Loucy (cell line): Measurements from ENCODE around the gene VCL.

Experiments
- H2AFZ ChIP-seq: fragments of 200-600 bp; sonication (generic); 2 replicates; pipeline ENCODE4 v1.6.0; 2016; ENCODE audit warnings: antibody characterized with exemption, mild to moderate bottlenecking, low read length, moderate library complexity
- H3F3A ChIP-seq: fragments of 200-600 bp; 2 replicates; pipeline ENCODE4 v1.6.0; 2016; ENCODE audit warnings: antibody characterized with exemption, low read depth, mild to moderate bottlenecking
- H3K27me3 ChIP-seq: fragments of 200-600 bp; sonication (generic); 2 replicates; pipeline ENCODE4 v1.6.1; 2014; ENCODE audit warnings: low read length, mild to moderate bottlenecking; ENCODE audit not compliant: insufficient read depth, poor library complexity, severe bottlenecking
- H3K36me3 ChIP-seq: fragments of 200-600 bp; sonication (generic); 2 replicates; pipeline ENCODE4 v1.6.1; 2016; ENCODE audit warnings: low read length; ENCODE audit not compliant: insufficient read depth
- H3K4me1 ChIP-seq: fragments of 200-600 bp; sonication (generic); 2 replicates; pipeline ENCODE4 v1.5.1; 2014; ENCODE audit warnings: low read length, mild to moderate bottlenecking; ENCODE audit not compliant: insufficient read depth, poor library complexity, severe bottlenecking
- H3K4me2 ChIP-seq: fragments of 200-600 bp; sonication (generic); 2 replicates; pipeline ENCODE4 v1.6.0; 2014; ENCODE audit warnings: antibody characterized with exemption, low read length, low read depth, mild to moderate bottlenecking; ENCODE audit not compliant: poor library complexity, severe bottlenecking
- H3K4me3 ChIP-seq: fragments of 200-600 bp; sonication (generic); 2 replicates; pipeline ENCODE4 v1.5.1; 2014; ENCODE audit warnings: low read length, mild to moderate bottlenecking, mixed read lengths; ENCODE audit not compliant: poor library complexity, severe bottlenecking
- H3K79me2 ChIP-seq: fragments of 200-600 bp; sonication (generic); 2 replicates; pipeline ENCODE4 v1.6.1; 2014; ENCODE audit warnings: low read length; ENCODE audit not compliant: insufficient read depth
- H3K9ac ChIP-seq: fragments of 200-600 bp; sonication (generic); 2 replicates; pipeline ENCODE4 v1.6.0; 2014; ENCODE audit warnings: mild to moderate bottlenecking, low read depth, low read length, moderate library complexity; ENCODE audit not compliant: poor library complexity, severe bottlenecking
- H3K9me2 ChIP-seq: fragments of 200-600 bp; sonication (generic); replicated peaks from 2 replicates; pipeline ENCODE4 v1.6.1; 2016; ENCODE audit warnings: low read depth, low read length, mixed read lengths
- H3K9me3 ChIP-seq: fragments of 200-600 bp; sonication (generic); 2 replicates; pipeline ENCODE4 v1.6.1; 2014; ENCODE audit warnings: mild to moderate bottlenecking, antibody characterized with exemption, low read length, low read depth; ENCODE audit not compliant: insufficient read depth
- H4K20me1 ChIP-seq: fragments of 200-600 bp; sonication (generic); 2 replicates; pipeline ENCODE4 v1.6.0; 2014; ENCODE audit warnings: antibody characterized with exemption, low read length, mild to moderate bottlenecking; ENCODE audit not compliant: insufficient read depth, poor library complexity, severe bottlenecking
- CTCF ChIP-seq: fragments of 200-600 bp; sonication (generic); conservative IDR thresholded peaks from 2 replicates; pipeline ENCODE4 v1.5.1; 2014; ENCODE audit warnings: mild to moderate bottlenecking, antibody characterized with exemption, low read length
- EZH2phosphoT487 ChIP-seq: fragments of 200-600 bp; IDR thresholded peaks from 2 replicates; pipeline ENCODE4 v1.6.1; 2018; ENCODE audit warnings: antibody characterized with exemption, mild to moderate bottlenecking, moderate library complexity, borderline replicate concordance

Gene VCL

GRCh38 chr10:73997787-73998622 lies at the start of gene VCL:
TSS of gene VCL (plus strand) at chr10:73998116. CDS start at chr10:73998208, 92 bp downstream.
- no peaks in the 10 kb centered on the region for H3K27me3 ChIP-seq
- H3K4me1 ChIP-seq = peaks cover 51% of the 10 kb centered on the region

DNA sequence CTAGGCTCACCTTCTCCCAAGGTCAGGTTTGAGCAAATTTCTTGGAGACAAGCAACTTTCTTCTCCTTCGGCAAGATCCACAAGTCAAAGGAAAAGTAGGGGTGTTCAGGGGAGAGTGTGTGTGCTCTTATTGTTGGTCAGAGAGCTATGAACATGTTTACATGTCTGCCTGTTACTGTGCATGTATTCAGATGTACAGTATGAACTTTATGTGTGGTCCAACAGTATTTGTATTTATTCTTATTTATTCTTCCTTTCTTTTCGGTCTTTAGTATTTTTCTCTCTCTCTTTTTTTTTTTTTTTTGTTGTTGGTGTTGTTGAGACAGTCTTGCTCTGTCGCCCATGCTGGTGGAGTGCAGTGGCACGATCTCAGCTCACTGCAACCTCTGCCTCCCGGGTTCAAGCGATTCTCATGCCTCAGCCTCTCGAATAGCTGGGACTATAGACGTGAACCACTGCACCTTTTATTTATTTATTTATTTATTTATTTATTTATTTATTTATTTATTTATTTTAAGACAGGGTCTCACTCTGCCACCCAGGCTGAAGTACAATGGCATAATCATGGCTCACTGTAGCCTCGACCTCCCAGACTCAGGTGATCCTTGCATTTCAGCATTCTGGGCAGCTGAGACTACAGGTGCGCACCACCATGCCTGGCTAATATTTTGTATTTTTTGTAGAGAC lies 48.8 kb upstream of the VCL start:
- Histone ChIP-seq H3K9me2 (no peaks in the 10 kb centered on the region), H3K36me3 (no peaks in the 10 kb centered on the region), H3K27me3 (no peaks in the 10 kb centered on the region), H3K4me3 (no peak overlapping the region), H3K4me2 (no peak overlapping the region), H3K9ac (no peak overlapping the region), H4K20me1 (no peaks in the 10 kb centered on the region), H2AFZ (no peak overlapping the region), H3K79me2 (no peaks in the 10 kb centered on the region), H3F3A (no peaks in the 10 kb centered on the region), H3K4me1 (no peaks in the 10 kb centered on the region), H3K9me3 (no peaks in the 10 kb centered on the region)
- no peak for TF ChIP-seq EZH2phosphoT487
- no peak for TF ChIP-seq CTCF

More at GRCh38 chr10:73997787-73998622, at the start of gene VCL:
- TF ChIP-seq CTCF (no peak), EZH2phosphoT487 (no peak)
- Histone ChIP-seq H3K9me2 (no peaks in the 10 kb centered on the region), H4K20me1 (peaks cover 18% of the 10 kb centered on the region), H3K9ac (peak within 1 kb of the TSS; percentile 66), H3K4me2 (peak within 1 kb of the TSS; percentile 98), H3K4me3 (peak within 1 kb of the TSS; percentile 99), H3K36me3 (no peaks in the 10 kb centered on the region), H2AFZ (peak within 1 kb of the TSS; percentile 97), H3K9me3 (no peaks in the 10 kb centered on the region), H3F3A (peaks cover 1% of the 10 kb centered on the region; the same call in 1 of the 2 replicates), H3K79me2 (peaks cover 48% of the 10 kb centered on the region)

- Histone ChIP-seq H3K9me2 (no peaks in the 10 kb centered on the region), H3K4me3 (no peak overlapping the region), H3F3A (no peaks in the 10 kb centered on the region), H2AFZ (no peak overlapping the region), H3K9me3 (no peaks in the 10 kb centered on the region), H3K79me2 (no peaks in the 10 kb centered on the region), H3K27me3 (no peaks in the 10 kb centered on the region), H3K9ac (no peak overlapping the region), H4K20me1 (no peaks in the 10 kb centered on the region), H3K4me2 (no peak overlapping the region), H3K4me1 (no peaks in the 10 kb centered on the region), H3K36me3 (no peaks in the 10 kb centered on the region)
- TF ChIP-seq CTCF (no peak), EZH2phosphoT487 (no peak)
Measured at GRCh38 chr10:73950155-73950948, 47.6 kb upstream of the VCL start.
